ENCODE data around the gene CTNNA2.

The CTNNA2 gene

GRCh38 chr2:80393991-80394390 lies 881.1 kb downstream of the CTNNA2 start:
- TF ChIP-seq YY1 (IDR thresholded peaks at IDR 0.05; ENCODE audit: low read depth) (no peak), FOXM1 (IDR thresholded peaks at IDR 0.05; ENCODE audit: borderline replicate concordance, low read depth) (no peak), REST (IDR thresholded peaks at IDR 0.05; ENCODE audit: low read depth) (no peak), RAD21 (IDR thresholded peaks at IDR 0.05; ENCODE audit: low read depth) (no peak), MAX (IDR thresholded peaks at IDR 0.05) (no peak), CEBPB (IDR thresholded peaks at IDR 0.05) (no peak), TAF1 (IDR thresholded peaks at IDR 0.05; ENCODE audit: low read depth) (no peak), TCF12 (IDR thresholded peaks at IDR 0.05; ENCODE audit: low read depth) (no peak), USF1 (IDR thresholded peaks at IDR 0.05) (no peak)

GRCh38 chr2:80395251-80395650 lies 882.4 kb downstream of the CTNNA2 start:
- TF ChIP-seq EGR1 (IDR thresholded peaks at IDR 0.05) = no peak

- TF ChIP-seq TEAD4 (IDR thresholded peaks at IDR 0.05) (no peak), EP300 (IDR thresholded peaks at IDR 0.05; ENCODE audit: borderline replicate concordance) (no peak), FOXM1 (IDR thresholded peaks at IDR 0.05; ENCODE audit: borderline replicate concordance, low read depth) (no peak), RAD21 (IDR thresholded peaks at IDR 0.05; ENCODE audit: low read depth) (no peak), NFIC (IDR thresholded peaks at IDR 0.05) (no peak), CEBPB (IDR thresholded peaks at IDR 0.05) (no peak)
Observed at GRCh38 chr2:80396276-80396675, 883.4 kb downstream of the CTNNA2 start.

GRCh38 chr2:80403081-80403480 lies 890.2 kb downstream of the CTNNA2 start:
- no peak for TF ChIP-seq TCF12 (IDR thresholded peaks at IDR 0.05; ENCODE audit: low read depth)
- no peak for TF ChIP-seq REST (IDR thresholded peaks at IDR 0.05; ENCODE audit: low read depth)
- TF ChIP-seq RAD21 (IDR thresholded peaks at IDR 0.05; ENCODE audit: low read depth) = no peak
- no peak for TF ChIP-seq NFIC (IDR thresholded peaks at IDR 0.05)
- no peak for TF ChIP-seq USF1 (IDR thresholded peaks at IDR 0.05)
- TF ChIP-seq TAF1 (IDR thresholded peaks at IDR 0.05; ENCODE audit: low read depth) = no peak
- no peak for TF ChIP-seq ZBTB7A (IDR thresholded peaks at IDR 0.05; ENCODE audit: low read depth)
- TF ChIP-seq EP300 (IDR thresholded peaks at IDR 0.05; ENCODE audit: borderline replicate concordance) = no peak
- no peak for TF ChIP-seq FOXM1 (IDR thresholded peaks at IDR 0.05; ENCODE audit: borderline replicate concordance, low read depth)
- no peak for TF ChIP-seq CREB1 (IDR thresholded peaks at IDR 0.05; ENCODE audit: low read depth)
- TF ChIP-seq MAX (IDR thresholded peaks at IDR 0.05) = no peak
- no peak for TF ChIP-seq TEAD4 (IDR thresholded peaks at IDR 0.05)
- no peak for TF ChIP-seq YY1 (IDR thresholded peaks at IDR 0.05; ENCODE audit: low read depth)
- TF ChIP-seq CEBPB (IDR thresholded peaks at IDR 0.05) = no peak
- no peak for TF ChIP-seq EGR1 (IDR thresholded peaks at IDR 0.05)

- no peak for TF ChIP-seq REST (IDR thresholded peaks at IDR 0.05; ENCODE audit: low read depth)
- no peak for TF ChIP-seq CEBPB (IDR thresholded peaks at IDR 0.05)
- no peak for TF ChIP-seq TEAD4 (IDR thresholded peaks at IDR 0.05)
- TF ChIP-seq NFIC (IDR thresholded peaks at IDR 0.05) = no peak
- no peak for TF ChIP-seq USF1 (IDR thresholded peaks at IDR 0.05)
- TF ChIP-seq CREB1 (IDR thresholded peaks at IDR 0.05; ENCODE audit: low read depth) = no peak
- TF ChIP-seq EP300 (IDR thresholded peaks at IDR 0.05; ENCODE audit: borderline replicate concordance) = no peak
- TF ChIP-seq TAF1 (IDR thresholded peaks at IDR 0.05; ENCODE audit: low read depth) = no peak
- TF ChIP-seq YY1 (IDR thresholded peaks at IDR 0.05; ENCODE audit: low read depth) = no peak
- TF ChIP-seq TCF12 (IDR thresholded peaks at IDR 0.05; ENCODE audit: low read depth) = no peak
- no peak for TF ChIP-seq EGR1 (IDR thresholded peaks at IDR 0.05)
- no peak for TF ChIP-seq FOXM1 (IDR thresholded peaks at IDR 0.05; ENCODE audit: borderline replicate concordance, low read depth)
- no peak for TF ChIP-seq ZBTB7A (IDR thresholded peaks at IDR 0.05; ENCODE audit: low read depth)
- no peak for TF ChIP-seq MAX (IDR thresholded peaks at IDR 0.05)
- no peak for TF ChIP-seq RAD21 (IDR thresholded peaks at IDR 0.05; ENCODE audit: low read depth)
Observed at GRCh38 chr2:80407377-80407776, 894.5 kb downstream of the CTNNA2 start.
